Hematopoietic multipotent progenitor cell treated with erythropoietin and hydrocortisone succinate and interleukin-3 and kit ligand, for 15 days (in vitro differentiated cells): ENCODE data around the gene UGT2B11.
"Not testable (repeated sequence)": the region's sequence is repeated elsewhere in the genome, so short reads cannot be mapped to it uniquely, and the experiment has no call there.

Experiments used
- DNase-seq: peaks from one replicate; pipeline ENCODE4 v3.0.0-alpha.2; 2015; ENCODE audit warnings: low spot score

Gene UGT2B11

GRCh38 chr4:69169171-69169570 is 45.4 kb downstream of the UGT2B11 start:
- DNase-seq = not testable (repeated sequence)

- DNase-seq = no peak
These were observed 47.2 kb downstream of the UGT2B11 start for GRCh38 chr4:69167300-69167699.

- not testable (repeated sequence) for DNase-seq
These were observed 48.2 kb downstream of the UGT2B11 start for GRCh38 chr4:69166376-69166775.

- DNase-seq = not testable (repeated sequence)
These were observed 48.8 kb downstream of the UGT2B11 start for GRCh38 chr4:69165707-69166106.

GRCh38 chr4:69156913-69157312 is 57.6 kb downstream of the UGT2B11 start:
- no peak for DNase-seq

- DNase-seq = no peak
These were observed 60.5 kb downstream of the UGT2B11 start for GRCh38 chr4:69154021-69154420.
